Activated CD4-positive, alpha-beta T cell treated with anti-CD3 and anti-CD28 coated beads for 36 hours (primary cell): ENCODE results near the gene SLC22A6. TPM values are rescaled to one million over a fixed set of nuclear protein-coding genes. Genes with fewer than 3 reads are reported as not detected.
"Not testable (repeated sequence)": the region's sequence is repeated elsewhere in the genome, so short reads cannot be mapped to it uniquely, and the experiment has no call there.

Experiments
- ATAC-seq: fragments of 200-7000 bp; cut with Tn5 transposase; one replicate; pipeline ENCODE4 v1.10.0; 2021; ENCODE audit warnings: mild to moderate bottlenecking, moderate library complexity
- CTCF ChIA-PET: fragments of 350-600 bp; sonication (Branson Sonifier 250); formaldehyde crosslinking; loops from one replicate; lab custom pipeline; 2021; ENCODE audit warnings: antibody characterized with exemption; lab: Charles Lee
- POLR2A ChIA-PET: fragments of 350-600 bp; sonication (Branson Sonifier 250); formaldehyde crosslinking; loops from one replicate; lab custom pipeline; 2021; ENCODE audit warnings: antibody characterized with exemption, inconsistent platforms; lab: Charles Lee
- DNase-seq: peaks from one replicate; pipeline ENCODE4 v3.0.0-alpha.2; 2020
- H3K27ac Mint-ChIP-seq: one replicate; pipeline ENCODE4 v1.8.0; 2021; ENCODE audit warnings: mixed read lengths
- H3K27me3 Mint-ChIP-seq: one replicate; pipeline ENCODE4 v1.8.0; 2021; ENCODE audit warnings: mixed read lengths
- H3K36me3 Mint-ChIP-seq: one replicate; pipeline ENCODE4 v1.8.0; 2021; ENCODE audit warnings: low read depth, mixed read lengths
- H3K4me1 Mint-ChIP-seq: one replicate; pipeline ENCODE4 v1.8.0; 2021; ENCODE audit warnings: mixed read lengths
- H3K4me3 Mint-ChIP-seq: one replicate; pipeline ENCODE4 v1.8.0; 2021; ENCODE audit warnings: mild to moderate bottlenecking, moderate library complexity, mixed read lengths
- H3K9me3 Mint-ChIP-seq: one replicate; pipeline ENCODE4 v1.8.0; 2021; ENCODE audit warnings: low read depth, mixed read lengths
- intact Hi-C, 2 experiments: fragments of 100-400 bp; cut with DNase I in 1 of 2; cut with micrococcal nuclease in 1 of 2; formaldehyde crosslinking; loops; one replicate each; pipeline versions ENCODE4 v1.14.2 to v1.15.1; 2022 to 2024; cut with DNase I, micrococcal nuclease
- total RNA-seq, 2 experiments: library from RNA; stranded (reverse); gene quantifications; one replicate each; pipeline ENCODE4 v1.2.3, GENCODE V29; 2021

SLC22A6 gene
- total RNA-seq, 2 experiments from 2014 or later, result not detected

DNA sequence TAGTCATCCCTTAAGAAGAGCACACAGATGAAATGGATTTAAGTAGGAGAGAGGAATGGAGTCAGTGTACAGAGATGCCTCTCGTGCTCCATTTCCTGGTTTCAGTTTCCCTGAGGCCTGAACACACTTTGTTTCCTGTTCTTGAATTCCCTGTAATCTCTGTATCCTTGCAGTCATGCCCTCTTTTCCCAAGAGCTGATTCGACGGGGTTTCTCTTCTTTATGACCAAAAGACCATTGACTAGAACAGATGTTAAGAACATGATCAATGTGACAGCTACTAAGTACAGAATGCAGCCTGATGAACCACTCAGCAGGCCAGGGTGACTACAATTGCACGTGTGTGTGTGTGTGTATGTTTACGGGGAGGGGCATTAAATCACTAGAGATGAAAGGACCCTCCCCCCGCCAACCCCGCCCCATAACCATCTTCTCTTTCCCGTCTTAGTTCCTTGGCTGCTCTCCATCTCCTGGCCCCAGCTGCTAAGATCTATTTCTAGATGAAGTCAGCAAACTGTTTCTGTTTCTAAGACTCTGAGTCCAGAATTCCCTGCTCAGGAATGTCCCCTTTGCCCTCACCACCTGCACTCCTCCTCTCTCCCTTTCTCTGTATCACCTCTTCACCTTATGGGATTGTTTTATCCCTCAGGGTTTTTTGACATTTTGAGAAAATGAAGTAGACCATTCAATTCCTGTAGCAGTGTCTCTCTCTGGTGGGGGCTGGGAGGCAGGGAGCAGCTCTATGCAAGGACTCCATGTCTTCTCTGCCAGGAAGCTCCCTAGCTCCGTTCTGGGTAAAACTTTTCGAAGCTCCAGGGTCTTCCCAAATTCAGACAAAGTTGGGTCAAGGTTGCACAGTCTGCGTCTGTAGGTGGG is 26.0 kb downstream of the SLC22A6 start:
- POLR2A ChIA-PET, result no interaction called here
- Mint-ChIP-seq H3K27me3 (peaks cover 10% of the 10 kb centered on the region), H3K36me3 (no peaks in the 10 kb centered on the region), H3K4me1 (no peaks in the 10 kb centered on the region), H3K4me3 (no peak overlapping the region), H3K9me3 (no peaks in the 10 kb centered on the region), H3K27ac (no peak overlapping the region)
- CTCF ChIA-PET, result interaction anchor here (0.7 kb wide), 1 partner anchor 12 kb away, joined by 3 read pairs; no protein-coding TSS in a partner anchor
- ATAC-seq, result no peak
- intact Hi-C loops, result no loop called here
- DNase-seq, result no peak

GRCh38 chr11:62957147-62957546 is 27.6 kb downstream of the SLC22A6 start:
- CTCF ChIA-PET, result no interaction called here
- no peaks in the 10 kb centered on the region for H3K4me1 Mint-ChIP-seq
- intact Hi-C loops, result no loop called here
- no peak overlapping the region for H3K4me3 Mint-ChIP-seq
- no peaks in the 10 kb centered on the region for H3K36me3 Mint-ChIP-seq
- no peak overlapping the region for H3K27ac Mint-ChIP-seq
- DNase-seq (no peak), ATAC-seq (no peak)
- H3K27me3 Mint-ChIP-seq, result peaks cover 11% of the 10 kb centered on the region
- POLR2A ChIA-PET, result no interaction called here
- no peaks in the 10 kb centered on the region for H3K9me3 Mint-ChIP-seq

DNA sequence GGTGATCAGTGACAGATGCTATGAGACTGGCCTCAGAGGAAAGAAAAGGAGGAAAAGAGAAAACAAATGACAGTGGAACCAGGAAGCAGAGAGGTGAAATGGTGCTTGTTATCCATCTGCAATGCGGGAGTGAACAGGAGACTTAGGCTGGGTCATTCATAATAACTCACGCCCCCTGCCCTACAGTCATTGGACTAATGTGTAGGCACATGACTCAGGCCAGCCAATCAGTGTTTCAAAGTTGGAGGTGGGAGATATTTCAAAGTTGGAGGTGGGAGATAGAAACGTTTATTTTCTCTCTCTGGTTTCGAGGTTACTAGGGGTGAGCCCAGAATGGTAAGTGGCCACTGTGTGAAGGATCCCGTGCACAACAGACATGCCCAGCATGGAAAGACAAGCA is 30.3 kb downstream of the SLC22A6 start:
- H3K9me3 Mint-ChIP-seq, result no peaks in the 10 kb centered on the region

DNA sequence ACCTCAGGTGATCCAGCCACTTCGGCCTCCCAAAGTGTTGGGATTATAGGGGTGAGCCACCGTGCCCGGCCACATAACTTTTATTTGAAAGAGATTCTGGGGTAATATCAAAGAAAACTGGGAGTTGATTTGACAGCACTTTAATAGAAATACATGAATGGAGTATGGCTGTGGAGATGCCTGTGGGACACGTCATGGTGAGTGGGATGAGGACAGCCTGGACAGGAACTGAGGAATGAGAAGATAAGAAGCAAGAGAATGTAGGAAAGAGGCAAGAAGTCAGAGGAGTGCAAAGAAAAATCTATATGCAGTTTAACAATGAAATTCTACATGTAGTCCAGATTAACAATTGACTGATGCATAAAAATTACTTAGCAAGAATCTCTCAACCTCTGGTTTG is 31.0 kb downstream of the SLC22A6 start:
- ChIA-PET CTCF (no interaction called here), POLR2A (no interaction called here)
- Mint-ChIP-seq H3K4me3 (no peak overlapping the region), H3K9me3 (no peaks in the 10 kb centered on the region), H3K27me3 (peaks cover 11% of the 10 kb centered on the region), H3K36me3 (no peaks in the 10 kb centered on the region), H3K27ac (no peak overlapping the region), H3K4me1 (no peaks in the 10 kb centered on the region)
- intact Hi-C loops, result no loop called here
- ATAC-seq (no peak), DNase-seq (no peak)

More for the DNA sequence above, 30.3 kb downstream of the SLC22A6 start:
- Mint-ChIP-seq H3K27ac (no peak overlapping the region), H3K36me3 (no peaks in the 10 kb centered on the region), H3K27me3 (peaks cover 11% of the 10 kb centered on the region), H3K4me1 (no peaks in the 10 kb centered on the region), H3K4me3 (no peak overlapping the region)
- no peak for DNase-seq
- ATAC-seq, result no peak
- CTCF ChIA-PET, result interaction anchor here (0.9 to 1.0 kb wide), 2 partner anchors 45 to 69 kb away, joined by 4 to 6 read pairs; no protein-coding TSS in a partner anchor
- POLR2A ChIA-PET, result no interaction called here
- intact Hi-C loops, result no loop called here

GRCh38 chr11:62948765-62949320 is 35.9 kb downstream of the SLC22A6 start:
- H3K36me3 Mint-ChIP-seq, result no peaks in the 10 kb centered on the region
- DNase-seq (no peak), ATAC-seq (no peak)
- CTCF ChIA-PET, result interaction anchor here (2.0 kb wide), 1 partner anchor 43 kb away, joined by 6 read pairs; no protein-coding TSS in a partner anchor
- H3K4me3 Mint-ChIP-seq, result no peak overlapping the region
- H3K27me3 Mint-ChIP-seq, result peaks cover 13% of the 10 kb centered on the region
- H3K4me1 Mint-ChIP-seq, result no peaks in the 10 kb centered on the region
- no peaks in the 10 kb centered on the region for H3K9me3 Mint-ChIP-seq
- POLR2A ChIA-PET, result no interaction called here
- no peak overlapping the region for H3K27ac Mint-ChIP-seq
- intact Hi-C loops, result no loop called here

DNA sequence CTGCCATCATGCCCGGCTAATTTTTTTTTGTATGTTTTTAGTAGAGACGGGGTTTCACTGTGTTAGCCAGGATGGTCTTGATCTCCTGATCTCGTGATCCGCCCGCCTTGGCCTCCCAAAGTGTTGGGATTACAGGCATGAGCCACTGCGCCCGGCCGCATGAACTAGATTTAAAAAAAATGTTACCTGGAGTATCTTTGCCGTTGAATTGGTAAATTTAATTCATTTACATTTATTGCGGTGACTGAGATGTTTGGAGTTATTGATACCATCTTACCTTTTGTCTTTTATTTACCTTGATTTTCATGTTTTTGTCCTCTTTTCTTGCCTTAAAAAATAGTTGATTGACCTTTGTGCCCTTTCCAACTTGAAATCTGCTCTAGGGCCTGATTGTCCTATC is 39.2 kb downstream of the SLC22A6 start:
- intact Hi-C loops, H3K36me3 Mint-ChIP-seq, DNase-seq, H3K4me3 Mint-ChIP-seq, ATAC-seq, H3K27ac Mint-ChIP-seq, POLR2A ChIA-PET, H3K4me1 Mint-ChIP-seq, H3K9me3 Mint-ChIP-seq: not testable (repeated sequence)
- H3K27me3 Mint-ChIP-seq, result peaks cover 12% of the 10 kb centered on the region
- CTCF ChIA-PET, result interaction anchor here (1.3 kb wide), 1 partner anchor 22 kb away, joined by 4 read pairs; no protein-coding TSS in a partner anchor

DNA sequence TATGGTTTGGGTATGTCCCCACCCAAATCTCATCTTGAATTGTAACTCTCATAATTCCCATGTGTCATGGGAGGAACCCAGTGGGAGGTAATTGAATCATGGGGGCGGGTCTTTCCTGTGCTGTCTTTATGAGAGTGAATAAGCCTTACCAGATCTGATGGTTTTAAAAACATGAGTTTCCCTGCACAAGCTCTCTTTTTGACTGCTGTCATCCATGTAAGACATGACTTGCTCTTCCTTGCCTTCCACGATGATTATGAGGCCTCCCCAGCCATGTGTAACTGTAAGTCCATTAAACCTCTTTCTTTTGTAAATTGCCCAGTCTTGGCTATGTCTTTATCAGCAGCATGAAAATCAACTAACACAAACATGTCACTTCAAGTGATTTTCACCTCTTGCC is 47.2 kb downstream of the SLC22A6 start:
- ATAC-seq, H3K36me3 Mint-ChIP-seq, H3K4me3 Mint-ChIP-seq, DNase-seq, POLR2A ChIA-PET, H3K27ac Mint-ChIP-seq, H3K27me3 Mint-ChIP-seq, intact Hi-C loops, H3K9me3 Mint-ChIP-seq, H3K4me1 Mint-ChIP-seq: not testable (repeated sequence)
- CTCF ChIA-PET, result interaction anchor here (0.6 to 1.2 kb wide), 3 partner anchors 32 to 253 kb away, joined by 3 to 4 read pairs (median 3); no protein-coding TSS in a partner anchor

DNA sequence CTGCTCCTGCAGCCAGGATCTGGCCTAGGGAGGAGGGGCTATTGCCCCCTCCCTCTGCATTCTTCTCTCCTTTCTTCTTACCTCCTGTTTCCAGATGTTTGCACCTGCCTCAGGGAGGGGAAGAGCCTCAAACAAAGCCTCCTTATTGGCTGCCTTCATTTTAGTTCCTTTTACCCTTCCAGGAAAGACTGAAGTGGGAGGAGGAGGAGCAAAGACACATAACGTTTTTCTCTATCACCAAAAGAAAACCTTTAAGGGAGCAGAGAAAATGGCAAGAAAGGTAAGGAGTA is 50.3 kb downstream of the SLC22A6 start:
- no peak for ATAC-seq
- peaks cover 4% of the 10 kb centered on the region for H3K4me1 Mint-ChIP-seq
- no peak overlapping the region for H3K4me3 Mint-ChIP-seq
- peaks cover 4% of the 10 kb centered on the region for H3K9me3 Mint-ChIP-seq
- DNase-seq, result no peak
- CTCF ChIA-PET, result interaction anchor here (0.6 kb wide), 1 partner anchor 29 kb away, joined by 3 read pairs; no protein-coding TSS in a partner anchor
- H3K36me3 Mint-ChIP-seq, result peaks cover 1% of the 10 kb centered on the region
- H3K27ac Mint-ChIP-seq, result no peak overlapping the region
- peaks cover 25% of the 10 kb centered on the region for H3K27me3 Mint-ChIP-seq
- POLR2A ChIA-PET, result no interaction called here
- intact Hi-C loops, result no loop called here

GRCh38 chr11:62933750-62934495 is 50.8 kb downstream of the SLC22A6 start:
- intact Hi-C loops, result no loop called here
- ChIA-PET CTCF (interaction anchor here (0.6 kb wide), 1 partner anchor 28 kb away, joined by 3 read pairs; no protein-coding TSS in a partner anchor), POLR2A (no interaction called here)
- Mint-ChIP-seq H3K4me1 (peaks cover 4% of the 10 kb centered on the region), H3K27ac (no peak overlapping the region), H3K36me3 (peaks cover 1% of the 10 kb centered on the region), H3K4me3 (no peak overlapping the region), H3K9me3 (peaks cover 4% of the 10 kb centered on the region), H3K27me3 (peaks cover 27% of the 10 kb centered on the region)
- DNase-seq (no peak), ATAC-seq (no peak)

GRCh38 chr11:62933285-62933684 is 51.5 kb downstream of the SLC22A6 start:
- Mint-ChIP-seq H3K27ac (no peak overlapping the region), H3K36me3 (peaks cover 1% of the 10 kb centered on the region), H3K4me1 (peaks cover 4% of the 10 kb centered on the region), H3K4me3 (no peak overlapping the region), H3K9me3 (peaks cover 4% of the 10 kb centered on the region), H3K27me3 (peaks cover 34% of the 10 kb centered on the region)
- intact Hi-C loops, result no loop called here
- POLR2A ChIA-PET, result no interaction called here
- CTCF ChIA-PET, result no interaction called here
- ATAC-seq, result no peak
- no peak for DNase-seq

- H3K4me1 Mint-ChIP-seq, result no peaks in the 10 kb centered on the region
- DNase-seq (no peak), ATAC-seq (no peak)
- H3K27me3 Mint-ChIP-seq, result peaks cover 46% of the 10 kb centered on the region
- H3K4me3 Mint-ChIP-seq, result no peak overlapping the region
- CTCF ChIA-PET, result interaction anchor here (0.8 to 1.2 kb wide), 3 partner anchors 25 to 90 kb away, joined by 3 to 5 read pairs (median 4); no protein-coding TSS in a partner anchor
- H3K9me3 Mint-ChIP-seq, result no peaks in the 10 kb centered on the region
- H3K27ac Mint-ChIP-seq, result no peak overlapping the region
- H3K36me3 Mint-ChIP-seq, result no peaks in the 10 kb centered on the region
- POLR2A ChIA-PET, result no interaction called here
- intact Hi-C loops, result no loop called here
Observed at GRCh38 chr11:62931499-62932278, 53.1 kb downstream of the SLC22A6 start.
